Testis (tissue), 3 donors: ENCODE data around the gene C1orf210. TPM values are rescaled to one million over a fixed set of nuclear protein-coding genes. Genes with fewer than 3 reads are reported as not detected.

Source experiments
- DNase-seq: peaks from one replicate; pipeline ENCODE4 v3.0.0-alpha.2; 2019
- H3K27ac ChIP-seq, 2 donors: fragments of 200-600 bp; sonication (generic); one replicate each; pipeline ENCODE4 v1.5.1; 2019
- H3K27me3 ChIP-seq: fragments of 200-600 bp; sonication (generic); one replicate; pipeline ENCODE4 v1.5.1; 2019
- H3K36me3 ChIP-seq: fragments of 200-600 bp; sonication (generic); one replicate; pipeline ENCODE4 v1.5.1; 2017; ENCODE audit warnings: low read depth; ENCODE audit errors: missing control alignments
- H3K4me1 ChIP-seq: fragments of 200-600 bp; sonication (generic); one replicate; pipeline ENCODE4 v1.5.1; 2019
- H3K4me3 ChIP-seq, 2 donors: fragments of 200-600 bp; sonication (generic); one replicate each; pipeline ENCODE4 v1.5.1; 2017 to 2019
- H3K9me3 ChIP-seq: fragments of 200-600 bp; sonication (generic); one replicate; pipeline ENCODE4 v1.5.1; 2017
- CTCF ChIP-seq, 3 experiments: fragments of 450-650 bp in 2 of 3; fragments of 200-600 bp in 1 of 3; sonication (generic) in 1 of 3; IDR thresholded peaks; one replicate each; pipeline ENCODE4 v1.5.1; 2016 to 2019; ENCODE audit warnings: antibody characterized with exemption in 3 of 3, mild to moderate bottlenecking in 2 of 3, moderate library complexity in 1 of 3
- POLR2A ChIP-seq: fragments of 450-650 bp; IDR thresholded peaks from one replicate; pipeline ENCODE4 v1.6.1; 2017; ENCODE audit warnings: antibody characterized with exemption, mild to moderate bottlenecking, moderate library complexity
- WGBS, 2 donors: methylation state at CpG; one replicate each; pipeline ENCODE4 v1.1.5; 2018; 5-methylcytosine and 5-hydroxymethylcytosine counted together
- intact Hi-C: fragments of 100-400 bp; cut with DNase I; formaldehyde crosslinking; loops from one replicate; pipeline ENCODE4 v1.15.1; 2023; ENCODE audit warnings: low total_unique reads
- polyA plus RNA-seq: library from polyadenylated mRNA; stranded (reverse); fragments of 350-450 nt; fragmentation: Illumina TruSeq; extraction: RNeasy Lipid Tissue Mini Kit (QIAGEN cat#74804); gene quantifications from one replicate; pipeline ENCODE4 v1.2.3, GENCODE V29; 2014; ENCODE audit warnings: low read depth, low replicate concordance; ENCODE audit not compliant: insufficient read depth
- total RNA-seq, 2 donors: library from RNA; depleted of rRNA; stranded (reverse); fragments of >200 nt; gene quantifications; one replicate each; pipeline ENCODE4 v1.2.3, GENCODE V29; 2016

C1orf210 gene
- total and polyA plus RNA-seq, 3 donors from 2014 or later: 0.25 to 0.71 TPM; not detected in 1

- Histone ChIP-seq H3K27ac (no peak overlapping the region), H3K36me3 (no peaks in the 10 kb centered on the region), H3K4me3 (no peak overlapping the region), H3K27me3 (no peaks in the 10 kb centered on the region), H3K9me3 (no peaks in the 10 kb centered on the region), H3K4me1 (peaks cover 5% of the 10 kb centered on the region)
- DNase-seq: no peak
- TF ChIP-seq POLR2A: no peak
- TF ChIP-seq CTCF (IDR thresholded peaks at IDR 0.05): no peak
- intact Hi-C loops: no loop called here
- 79 to 87% methylated on average over 5 to 6 of the region's 6 CpGs for WGBS, 2 donors
Measured at GRCh38 chr1:43305926-43306687, 20.7 kb upstream of the C1orf210 start.

GRCh38 chr1:43305461-43305860, 20.1 kb upstream of the C1orf210 start:
- WGBS, 2 donors: 71 to 83% methylated on average over 2 to 3 of the region's 3 CpGs
- Histone ChIP-seq H3K36me3 (no peaks in the 10 kb centered on the region), H3K27me3 (no peaks in the 10 kb centered on the region), H3K4me1 (peaks cover 5% of the 10 kb centered on the region), H3K4me3 (no peak overlapping the region), H3K9me3 (no peaks in the 10 kb centered on the region), H3K27ac (no peak overlapping the region)
- TF ChIP-seq POLR2A (no peak), CTCF (IDR thresholded peaks at IDR 0.05) (no peak)
- intact Hi-C loops: no loop called here
- DNase-seq: no peak

GRCh38 chr1:43304771-43305300, 19.5 kb upstream of the C1orf210 start:
- intact Hi-C loops: no loop called here
- Histone ChIP-seq H3K27ac (no peak overlapping the region), H3K4me3 (peak overlapping the region in 1 of 2 donors; percentile 41), H3K4me1 (peaks cover 5% of the 10 kb centered on the region), H3K36me3 (no peaks in the 10 kb centered on the region), H3K9me3 (no peaks in the 10 kb centered on the region), H3K27me3 (no peaks in the 10 kb centered on the region)
- no peak for DNase-seq
- TF ChIP-seq CTCF (IDR thresholded peaks at IDR 0.05) (no peak), POLR2A (no peak)
- 68 to 85% methylated on average over 10 to 46 of the region's 46 CpGs for WGBS, 2 donors

- WGBS, 2 donors: 17% methylated on average over 8 of the region's 8 CpGs
- Histone ChIP-seq H3K4me3 (peak overlapping the region in 1 of 2 donors; percentile 41), H3K27ac (no peak overlapping the region), H3K9me3 (no peaks in the 10 kb centered on the region), H3K27me3 (no peaks in the 10 kb centered on the region), H3K4me1 (peaks cover 5% of the 10 kb centered on the region), H3K36me3 (no peaks in the 10 kb centered on the region)
- no peak for DNase-seq
- intact Hi-C loops: no loop called here
- no peak for TF ChIP-seq POLR2A
Measured at GRCh38 chr1:43304314-43304681, 18.9 kb upstream of the C1orf210 start.

GRCh38 chr1:43303471-43304313, 18.3 kb upstream of the C1orf210 start:
- DNase-seq: no peak
- 67 to 74% methylated on average over 8 of the region's 8 CpGs for WGBS, 2 donors
- no peak overlapping the region for H3K27ac ChIP-seq

More at GRCh38 chr1:43303471-43304313, 18.3 kb upstream of the C1orf210 start:
- Histone ChIP-seq H3K36me3 (no peaks in the 10 kb centered on the region), H3K9me3 (no peaks in the 10 kb centered on the region), H3K4me1 (peaks cover 5% of the 10 kb centered on the region), H3K27me3 (no peaks in the 10 kb centered on the region), H3K4me3 (no peak overlapping the region)
- intact Hi-C loops: no loop called here
- TF ChIP-seq POLR2A (no peak), CTCF (IDR thresholded peaks at IDR 0.05) (no peak)
